ENCODE results near the gene ENTR1. TPM values are rescaled to one million over a fixed set of nuclear protein-coding genes. Genes with fewer than 3 reads are reported as not detected.

Gene ENTR1
- total and polyA plus RNA-seq, 2 of the 13 experiments (the other 11 are each of a cell fraction or from before 2014, with no cell fraction given), result 70.1 to 76.4 TPM

DNA sequence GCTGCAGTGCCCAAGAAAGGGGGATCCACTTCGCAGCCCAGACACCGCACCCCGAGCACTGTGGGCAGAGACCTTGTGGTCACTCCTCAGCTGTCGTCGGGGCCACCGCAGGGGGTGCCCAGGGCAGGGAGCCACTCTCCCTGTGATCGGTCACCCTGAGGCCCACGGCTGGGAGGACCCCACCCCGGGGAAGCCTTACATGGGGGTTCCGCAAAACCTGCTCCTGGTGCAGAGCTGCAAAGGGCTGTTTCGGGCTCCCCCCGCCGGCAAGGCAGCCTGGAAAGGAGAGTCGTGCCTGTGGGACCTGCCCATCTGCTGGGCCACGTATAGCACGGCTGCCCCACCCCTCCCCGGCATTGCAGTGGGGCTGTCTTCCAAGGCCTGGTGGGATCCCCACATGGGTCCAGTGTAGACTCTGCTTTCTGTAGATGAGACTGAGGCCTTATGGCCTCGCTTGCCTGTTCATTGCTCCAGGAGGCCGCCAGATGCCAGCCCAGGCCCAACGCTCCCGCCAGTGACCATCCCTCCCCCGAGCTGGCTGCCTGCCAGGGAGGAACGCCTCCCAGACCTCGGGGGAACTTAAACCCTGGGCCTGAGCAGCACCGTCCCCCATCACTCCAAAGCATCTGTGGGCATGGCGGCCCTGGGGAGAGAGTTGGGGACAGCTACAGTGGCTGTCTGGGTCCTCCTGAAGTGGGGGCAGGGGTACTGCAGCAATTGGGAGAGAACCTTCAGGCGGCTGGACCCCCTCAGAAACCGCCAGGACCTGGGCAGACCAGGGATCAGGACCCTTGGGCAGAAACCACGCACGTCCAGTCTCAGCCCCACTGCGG lies 45.3 kb downstream of the ENTR1 start:
- no peak overlapping the region for H3K9ac ChIP-seq (ENCODE audit: insufficient read depth, low read depth, low read length)
- no peaks in the 10 kb centered on the region for H3K79me2 ChIP-seq (ENCODE audit: insufficient read depth, low read length)
- FAIRE-seq, result no peak
- H3K4me3 ChIP-seq (replicated peaks in 1 of 3; ENCODE audit: insufficient read depth in 1 of 3, low read depth in 2 of 3, low read length in 3 of 3), result no peak overlapping the region
- 97% methylated on average over 10 of the region's 31 CpGs for WGBS (ENCODE audit: low lambda C conversion rate)
- H3K36me3 ChIP-seq (replicated peaks in 1 of 2; ENCODE audit: control insufficient read depth in 1 of 2, insufficient read depth in 2 of 2, low read length in 2 of 2), result peaks cover 0 to 2% of the 10 kb centered on the region in 2 experiments; a peak in 1 of 5 replicates
- H3K27me3 ChIP-seq (ENCODE audit: control insufficient read depth in 1 of 2, insufficient read depth in 2 of 2, low read length in 2 of 2), result no peaks in the 10 kb centered on the region
- DNase-seq (ENCODE audit: low spot score), result no peak
- H3K4me1 ChIP-seq (ENCODE audit: insufficient read depth, low read length), result peaks cover 25% of the 10 kb centered on the region
- no peak for ATAC-seq
- intact Hi-C loops (cut with micrococcal nuclease; ENCODE audit: unreplicated experiment) (no loop called here), in situ Hi-C loops (cut with HindIII; ENCODE audit: extremely low pct_ligation_motif_present, low pct_unique_long_range_greater_than_20kb) (no loop called here)
- H2AFZ ChIP-seq (ENCODE audit: low read length), result no peak overlapping the region
- CTCF ChIA-PET (ENCODE audit: low intra/inter-chr PET ratio, low total read pairs), result interaction anchor here (2.0 kb wide), 1 partner anchor 25 kb away, joined by 10 read pairs; no protein-coding TSS in a partner anchor
- no peaks in the 10 kb centered on the region for H3K9me3 ChIP-seq (ENCODE audit: low read length)
- no peak overlapping the region for H3K4me2 ChIP-seq (ENCODE audit: low read depth, low read length)
- no TSS peak for BruUV-seq (replicated peaks)
- H4K20me1 ChIP-seq (ENCODE audit: insufficient read depth, low read length), result no peaks in the 10 kb centered on the region
- POLR2A ChIA-PET, result interaction anchor here (1.7 kb wide), 1 partner anchor 19 kb away, joined by 8 read pairs; no protein-coding TSS in a partner anchor
- H3K27ac ChIP-seq (ENCODE audit: extremely low read length, insufficient read depth, low read length), result no peak overlapping the region
- TF ChIP-seq SSRP1 (CRISPR knock-in tag; IDR thresholded peaks at IDR 0.05), result no peak
- TF ChIP-seq, protein P1, sequence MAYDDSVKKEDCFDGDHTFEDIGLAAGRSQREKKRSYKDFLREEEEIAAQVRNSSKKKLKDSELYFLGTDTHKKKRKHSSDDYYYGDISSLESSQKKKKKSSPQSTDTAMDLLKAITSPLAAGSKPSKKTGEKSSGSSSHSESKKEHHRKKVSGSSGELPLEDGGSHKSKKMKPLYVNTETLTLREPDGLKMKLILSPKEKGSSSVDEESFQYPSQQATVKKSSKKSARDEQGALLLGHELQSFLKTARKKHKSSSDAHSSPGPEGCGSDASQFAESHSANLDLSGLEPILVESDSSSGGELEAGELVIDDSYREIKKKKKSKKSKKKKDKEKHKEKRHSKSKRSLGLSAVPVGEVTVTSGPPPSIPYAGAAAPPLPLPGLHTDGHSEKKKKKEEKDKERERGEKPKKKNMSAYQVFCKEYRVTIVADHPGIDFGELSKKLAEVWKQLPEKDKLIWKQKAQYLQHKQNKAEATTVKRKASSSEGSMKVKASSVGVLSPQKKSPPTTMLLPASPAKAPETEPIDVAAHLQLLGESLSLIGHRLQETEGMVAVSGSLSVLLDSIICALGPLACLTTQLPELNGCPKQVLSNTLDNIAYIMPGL (CRISPR knock-in tag; IDR thresholded peaks at IDR 0.05; ENCODE audit: borderline replicate concordance in 1 of 2, low read depth in 1 of 2), result no peak
- TF ChIP-seq, protein P2, sequence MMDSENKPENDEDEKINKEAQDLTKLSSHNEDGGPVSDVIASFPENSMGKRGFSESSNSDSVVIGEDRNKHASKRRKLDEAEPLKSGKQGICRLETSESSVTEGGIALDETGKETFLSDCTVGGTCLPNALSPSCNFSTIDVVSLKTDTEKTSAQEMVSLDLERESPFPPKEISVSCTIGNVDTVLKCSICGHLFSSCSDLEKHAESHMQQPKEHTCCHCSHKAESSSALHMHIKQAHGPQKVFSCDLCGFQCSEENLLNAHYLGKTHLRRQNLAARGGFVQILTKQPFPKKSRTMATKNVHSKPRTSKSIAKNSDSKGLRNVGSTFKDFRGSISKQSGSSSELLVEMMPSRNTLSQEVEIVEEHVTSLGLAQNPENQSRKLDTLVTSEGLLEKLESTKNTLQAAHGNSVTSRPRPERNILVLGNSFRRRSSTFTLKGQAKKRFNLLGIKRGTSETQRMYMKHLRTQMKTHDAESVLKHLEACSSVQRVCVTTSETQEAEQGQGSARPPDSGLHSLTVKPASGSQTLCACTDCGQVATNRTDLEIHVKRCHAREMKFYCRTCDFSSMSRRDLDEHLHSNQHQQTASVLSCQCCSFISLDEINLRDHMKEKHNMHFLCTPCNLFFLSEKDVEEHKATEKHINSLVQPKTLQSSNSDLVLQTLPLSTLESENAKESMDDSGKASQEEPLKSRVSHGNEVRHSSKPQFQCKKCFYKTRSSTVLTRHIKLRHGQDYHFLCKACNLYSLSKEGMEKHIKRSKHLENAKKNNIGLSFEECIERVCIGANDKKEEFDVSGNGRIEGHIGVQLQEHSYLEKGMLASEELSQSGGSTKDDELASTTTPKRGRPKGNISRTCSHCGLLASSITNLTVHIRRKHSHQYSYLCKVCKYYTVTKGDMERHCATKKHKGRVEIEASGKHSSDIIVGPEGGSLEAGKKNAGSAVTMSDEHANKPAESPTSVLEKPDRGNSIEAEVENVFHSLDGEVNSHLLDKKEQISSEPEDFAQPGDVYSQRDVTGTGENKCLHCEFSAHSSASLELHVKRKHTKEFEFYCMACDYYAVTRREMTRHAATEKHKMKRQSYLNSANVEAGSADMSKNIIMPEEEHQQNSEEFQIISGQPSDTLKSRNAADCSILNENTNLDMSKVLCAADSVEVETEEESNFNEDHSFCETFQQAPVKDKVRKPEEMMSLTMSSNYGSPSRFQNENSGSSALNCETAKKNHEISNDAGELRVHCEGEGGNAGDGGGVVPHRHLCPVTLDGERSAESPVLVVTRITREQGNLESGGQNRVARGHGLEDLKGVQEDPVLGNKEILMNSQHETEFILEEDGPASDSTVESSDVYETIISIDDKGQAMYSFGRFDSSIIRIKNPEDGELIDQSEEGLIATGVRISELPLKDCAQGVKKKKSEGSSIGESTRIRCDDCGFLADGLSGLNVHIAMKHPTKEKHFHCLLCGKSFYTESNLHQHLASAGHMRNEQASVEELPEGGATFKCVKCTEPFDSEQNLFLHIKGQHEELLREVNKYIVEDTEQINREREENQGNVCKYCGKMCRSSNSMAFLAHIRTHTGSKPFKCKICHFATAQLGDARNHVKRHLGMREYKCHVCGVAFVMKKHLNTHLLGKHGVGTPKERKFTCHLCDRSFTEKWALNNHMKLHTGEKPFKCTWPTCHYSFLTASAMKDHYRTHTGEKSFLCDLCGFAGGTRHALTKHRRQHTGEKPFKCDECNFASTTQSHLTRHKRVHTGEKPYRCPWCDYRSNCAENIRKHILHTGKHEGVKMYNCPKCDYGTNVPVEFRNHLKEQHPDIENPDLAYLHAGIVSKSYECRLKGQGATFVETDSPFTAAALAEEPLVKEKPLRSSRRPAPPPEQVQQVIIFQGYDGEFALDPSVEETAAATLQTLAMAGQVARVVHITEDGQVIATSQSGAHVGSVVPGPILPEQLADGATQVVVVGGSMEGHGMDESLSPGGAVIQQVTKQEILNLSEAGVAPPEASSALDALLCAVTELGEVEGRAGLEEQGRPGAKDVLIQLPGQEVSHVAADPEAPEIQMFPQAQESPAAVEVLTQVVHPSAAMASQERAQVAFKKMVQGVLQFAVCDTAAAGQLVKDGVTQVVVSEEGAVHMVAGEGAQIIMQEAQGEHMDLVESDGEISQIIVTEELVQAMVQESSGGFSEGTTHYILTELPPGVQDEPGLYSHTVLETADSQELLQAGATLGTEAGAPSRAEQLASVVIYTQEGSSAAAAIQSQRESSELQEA (CRISPR knock-in tag; IDR thresholded peaks at IDR 0.05; ENCODE audit: not compliant biosample characterization), result no peak
- TF ChIP-seq, protein P3, sequence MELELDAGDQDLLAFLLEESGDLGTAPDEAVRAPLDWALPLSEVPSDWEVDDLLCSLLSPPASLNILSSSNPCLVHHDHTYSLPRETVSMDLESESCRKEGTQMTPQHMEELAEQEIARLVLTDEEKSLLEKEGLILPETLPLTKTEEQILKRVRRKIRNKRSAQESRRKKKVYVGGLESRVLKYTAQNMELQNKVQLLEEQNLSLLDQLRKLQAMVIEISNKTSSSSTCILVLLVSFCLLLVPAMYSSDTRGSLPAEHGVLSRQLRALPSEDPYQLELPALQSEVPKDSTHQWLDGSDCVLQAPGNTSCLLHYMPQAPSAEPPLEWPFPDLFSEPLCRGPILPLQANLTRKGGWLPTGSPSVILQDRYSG (CRISPR knock-in tag; IDR thresholded peaks at IDR 0.05), result no peak
- 0 out of 2 replicates have a peak, but pooled peaks have one; percentile 4 for TF ChIP-seq RBFOX2 (IDR thresholded peaks at IDR 0.05; ENCODE audit: low read depth, low read length)
- peak; percentile 73 for TF ChIP-seq AGO2 (optimal IDR thresholded peaks at IDR 0.05; ENCODE audit: low read depth, low read length)
- TF ChIP-seq ZBTB42 (CRISPR knock-in tag; IDR thresholded peaks at IDR 0.05), result no peak
- TF ChIP-seq, protein P4, sequence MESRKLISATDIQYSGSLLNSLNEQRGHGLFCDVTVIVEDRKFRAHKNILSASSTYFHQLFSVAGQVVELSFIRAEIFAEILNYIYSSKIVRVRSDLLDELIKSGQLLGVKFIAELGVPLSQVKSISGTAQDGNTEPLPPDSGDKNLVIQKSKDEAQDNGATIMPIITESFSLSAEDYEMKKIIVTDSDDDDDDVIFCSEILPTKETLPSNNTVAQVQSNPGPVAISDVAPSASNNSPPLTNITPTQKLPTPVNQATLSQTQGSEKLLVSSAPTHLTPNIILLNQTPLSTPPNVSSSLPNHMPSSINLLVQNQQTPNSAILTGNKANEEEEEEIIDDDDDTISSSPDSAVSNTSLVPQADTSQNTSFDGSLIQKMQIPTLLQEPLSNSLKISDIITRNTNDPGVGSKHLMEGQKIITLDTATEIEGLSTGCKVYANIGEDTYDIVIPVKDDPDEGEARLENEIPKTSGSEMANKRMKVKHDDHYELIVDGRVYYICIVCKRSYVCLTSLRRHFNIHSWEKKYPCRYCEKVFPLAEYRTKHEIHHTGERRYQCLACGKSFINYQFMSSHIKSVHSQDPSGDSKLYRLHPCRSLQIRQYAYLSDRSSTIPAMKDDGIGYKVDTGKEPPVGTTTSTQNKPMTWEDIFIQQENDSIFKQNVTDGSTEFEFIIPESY (CRISPR knock-in tag; IDR thresholded peaks at IDR 0.05), result peak; percentile 93
- no peak for TF ChIP-seq ZSCAN30 (CRISPR knock-in tag; IDR thresholded peaks at IDR 0.05)

Measured in HepG2 (cell line).